GM06990 (cell line): ENCODE data around the gene CTU2.

Experiments
- DNase-seq: peaks from one replicate; pipeline ENCODE4 v3.0.0-alpha.2; 2011; ENCODE audit not compliant: insufficient read length; ENCODE audit errors: extremely low read depth
- H3K27me3 ChIP-seq: replicated peaks from 2 replicates; pipeline ENCODE4 v1.6.0; 2011; ENCODE audit warnings: low read length; ENCODE audit not compliant: control insufficient read depth, insufficient read depth
- H3K36me3 ChIP-seq: 2 replicates; pipeline ENCODE4 v1.5.1; 2011; ENCODE audit warnings: low read length; ENCODE audit not compliant: control insufficient read depth, insufficient read depth
- H3K4me3 ChIP-seq: replicated peaks from 2 replicates; pipeline ENCODE4 v1.5.1; 2011; ENCODE audit warnings: low read depth, mild to moderate bottlenecking, control low read depth, low read length
- TF ChIP-seq, protein P1 (sequence below): IDR thresholded peaks from 2 replicates; pipeline ENCODE4 v1.5.1; 2011; ENCODE audit warnings: low read length, control low read depth, mild to moderate bottlenecking, inconsistent platforms; ENCODE audit not compliant: insufficient read depth, poor library complexity, severe bottlenecking

The CTU2 gene

DNA sequence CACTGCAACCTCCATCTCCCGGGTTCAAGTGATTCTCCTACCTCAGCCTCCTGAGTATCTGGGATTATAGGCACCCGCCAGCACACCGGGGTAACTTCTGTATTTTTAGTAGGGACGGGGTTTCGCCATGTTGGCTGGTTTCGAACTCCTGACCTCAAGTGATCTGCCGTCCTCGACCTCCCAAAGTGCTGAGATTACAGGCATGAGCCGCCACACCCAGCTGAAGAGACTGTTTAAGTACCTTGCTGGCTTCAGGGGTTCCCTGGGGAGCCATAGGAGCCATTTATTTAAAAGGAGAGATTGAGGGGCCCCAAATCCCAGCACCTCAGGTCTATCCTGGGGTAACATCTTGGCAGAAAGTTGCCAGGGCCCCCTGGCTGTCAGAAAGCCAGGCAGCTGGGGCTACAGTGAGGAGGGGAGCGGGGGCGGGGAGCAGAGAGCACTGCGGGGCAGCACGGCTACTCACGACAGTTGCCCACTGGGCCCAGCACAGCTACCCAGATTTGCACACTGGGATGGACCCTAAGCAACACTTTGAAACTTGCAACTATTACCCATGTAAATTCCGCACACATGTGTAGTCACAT is 21.6 kb upstream of the CTU2 start:
- Histone ChIP-seq H3K4me3 (no peak overlapping the region; the same call in 1 of the 2 replicates), H3K27me3 (peaks cover 1% of the 10 kb centered on the region; the same call in 1 of the 2 replicates), H3K36me3 (no peaks in the 10 kb centered on the region)
- TF ChIP-seq, protein P1, sequence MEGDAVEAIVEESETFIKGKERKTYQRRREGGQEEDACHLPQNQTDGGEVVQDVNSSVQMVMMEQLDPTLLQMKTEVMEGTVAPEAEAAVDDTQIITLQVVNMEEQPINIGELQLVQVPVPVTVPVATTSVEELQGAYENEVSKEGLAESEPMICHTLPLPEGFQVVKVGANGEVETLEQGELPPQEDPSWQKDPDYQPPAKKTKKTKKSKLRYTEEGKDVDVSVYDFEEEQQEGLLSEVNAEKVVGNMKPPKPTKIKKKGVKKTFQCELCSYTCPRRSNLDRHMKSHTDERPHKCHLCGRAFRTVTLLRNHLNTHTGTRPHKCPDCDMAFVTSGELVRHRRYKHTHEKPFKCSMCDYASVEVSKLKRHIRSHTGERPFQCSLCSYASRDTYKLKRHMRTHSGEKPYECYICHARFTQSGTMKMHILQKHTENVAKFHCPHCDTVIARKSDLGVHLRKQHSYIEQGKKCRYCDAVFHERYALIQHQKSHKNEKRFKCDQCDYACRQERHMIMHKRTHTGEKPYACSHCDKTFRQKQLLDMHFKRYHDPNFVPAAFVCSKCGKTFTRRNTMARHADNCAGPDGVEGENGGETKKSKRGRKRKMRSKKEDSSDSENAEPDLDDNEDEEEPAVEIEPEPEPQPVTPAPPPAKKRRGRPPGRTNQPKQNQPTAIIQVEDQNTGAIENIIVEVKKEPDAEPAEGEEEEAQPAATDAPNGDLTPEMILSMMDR: no peak
- peak; percentile 42 for DNase-seq

DNA sequence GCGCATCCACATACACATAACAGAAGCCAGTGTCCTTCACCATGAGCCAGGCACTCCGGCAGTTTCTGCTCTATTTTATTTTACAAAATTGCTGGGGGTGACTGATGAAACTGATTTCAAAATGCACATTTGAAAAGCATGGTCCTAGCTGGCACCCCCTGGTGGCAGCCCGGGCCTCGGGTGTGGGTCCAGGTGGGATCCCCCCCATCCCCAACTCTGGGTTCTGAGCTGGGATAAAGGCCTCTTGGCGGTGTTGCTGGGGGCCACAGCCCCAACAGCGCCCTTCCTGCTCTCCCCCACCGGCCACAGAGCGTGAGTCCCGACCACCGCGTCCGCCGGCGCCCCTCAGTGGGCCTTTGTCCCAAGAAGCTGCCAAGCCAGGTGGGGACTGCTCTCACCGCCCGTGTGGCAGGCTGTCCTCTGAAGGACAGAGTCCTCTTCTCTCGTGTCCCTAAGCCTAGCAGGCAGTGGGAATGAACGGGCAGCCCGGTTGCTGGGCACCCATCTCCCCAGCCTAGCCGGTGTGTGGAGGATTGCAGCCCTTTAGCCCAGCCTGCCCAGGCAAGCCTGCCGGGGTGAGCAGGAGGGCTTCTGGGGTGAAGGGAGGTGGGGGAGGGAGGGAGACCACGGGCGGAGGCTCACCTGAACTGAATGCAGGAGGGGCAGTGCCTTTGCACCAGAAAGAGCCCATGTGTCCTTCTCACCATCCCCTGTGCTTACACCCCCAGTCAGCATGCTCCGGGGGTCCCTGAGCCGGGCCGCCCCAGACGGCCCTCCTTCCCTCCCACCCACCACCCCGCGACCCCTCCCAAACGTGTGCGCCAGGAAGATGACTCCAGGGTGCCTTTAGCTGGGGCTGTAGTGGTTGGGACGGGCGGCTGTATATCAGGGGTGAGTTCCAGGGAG is 20.9 kb upstream of the CTU2 start:
- peaks cover 1% of the 10 kb centered on the region; the same call in 1 of the 2 replicates for H3K27me3 ChIP-seq
- H3K36me3 ChIP-seq: no peaks in the 10 kb centered on the region
- DNase-seq: peak; percentile 74
- TF ChIP-seq, protein P1: peak; percentile 78
- H3K4me3 ChIP-seq: peak overlapping the region; percentile 81

DNA sequence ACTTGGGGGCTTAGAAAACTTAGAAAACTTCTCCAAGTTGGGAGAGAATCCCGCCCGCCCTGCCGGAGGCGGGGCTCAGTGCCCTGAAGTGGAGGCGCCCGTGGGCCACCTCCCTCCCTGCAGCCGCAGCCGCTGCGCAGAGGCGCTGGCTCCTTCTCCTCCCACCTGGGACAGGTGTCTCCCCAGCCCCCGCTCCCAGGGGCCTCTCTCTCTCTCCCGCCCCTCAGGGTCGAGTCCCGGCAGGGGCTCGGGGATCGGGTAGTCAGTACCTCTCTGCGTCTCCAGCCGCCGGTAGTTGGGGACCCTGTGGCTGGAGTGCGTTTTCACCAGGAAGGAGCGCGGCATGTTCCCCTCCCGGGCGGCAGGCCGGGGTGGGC is 20.3 kb upstream of the CTU2 start:
- Histone ChIP-seq H3K4me3 (peak overlapping the region; percentile 81), H3K27me3 (peaks cover 1% of the 10 kb centered on the region; the same call in 1 of the 2 replicates), H3K36me3 (no peaks in the 10 kb centered on the region)
- TF ChIP-seq, protein P1: no peak
- no peak for DNase-seq

DNA sequence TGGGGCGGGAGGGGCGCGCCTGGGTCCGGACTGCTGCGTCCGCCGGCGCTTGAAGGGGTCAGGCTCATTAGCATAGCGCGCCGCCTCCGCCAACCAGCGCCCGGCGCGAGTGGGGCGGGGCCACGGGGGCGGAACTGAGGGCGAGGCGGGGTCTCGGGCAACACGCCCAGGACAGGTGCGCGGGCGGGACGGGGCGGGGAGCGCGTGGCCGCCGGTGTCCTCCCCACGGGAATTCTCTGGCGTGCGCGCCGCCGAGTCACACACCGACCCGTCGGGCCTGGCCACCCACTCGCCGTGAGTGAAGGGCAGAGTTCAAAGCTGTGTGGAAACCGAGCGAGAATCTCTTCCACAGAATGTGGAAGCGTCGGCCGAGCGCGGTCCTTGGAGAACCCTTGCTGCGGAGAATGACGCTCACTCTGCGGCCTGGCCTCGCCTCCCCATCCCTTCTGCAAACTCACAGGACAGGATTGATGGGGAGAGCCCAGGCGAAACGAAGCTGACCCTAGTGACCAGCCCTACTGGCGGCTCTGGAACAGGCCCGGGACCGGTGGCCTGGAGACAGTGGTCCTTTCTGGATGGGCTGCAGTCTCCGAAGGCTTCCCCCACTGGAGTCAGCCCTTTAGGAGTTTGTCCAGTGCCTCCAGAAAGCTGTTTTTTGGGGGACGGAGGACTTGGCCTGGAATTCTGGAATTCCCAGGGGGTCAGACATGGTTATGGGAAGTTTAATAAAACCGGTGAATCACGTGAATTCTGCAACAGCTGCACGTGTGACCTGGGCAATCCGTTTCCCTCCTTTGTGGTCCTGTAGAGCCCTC is 19.7 kb upstream of the CTU2 start, which contains the start of gene SNAI3:
TSS of gene SNAI3 (minus strand) at position 69 of the 815 bp plus-strand sequence. CDS start 101 bp downstream, outside the sequence.
- H3K27me3 ChIP-seq: peaks cover 1% of the 10 kb centered on the region; the same call in 1 of the 2 replicates
- DNase-seq: peak; percentile 90
- peak within 1 kb of the TSS; percentile 81 for H3K4me3 ChIP-seq

DNA sequence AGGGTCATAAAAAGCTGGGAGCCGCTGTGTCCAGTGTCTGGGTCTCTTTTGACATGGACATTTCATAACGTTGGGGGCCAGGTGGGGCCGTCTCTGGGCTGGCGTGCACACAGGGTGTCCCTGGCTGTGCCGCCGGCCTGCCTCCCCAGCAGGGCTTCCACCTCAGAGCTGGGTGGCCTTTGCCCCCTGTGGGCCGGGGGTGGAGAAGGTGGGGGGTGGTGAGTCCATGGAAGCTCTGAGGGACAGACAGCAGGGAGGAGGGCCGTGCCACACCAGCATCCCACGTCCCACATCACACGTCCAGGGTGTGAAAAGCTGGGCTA is 19.1 kb upstream of the CTU2 start:
- Histone ChIP-seq H3K4me3 (no peak overlapping the region), H3K27me3 (peaks cover 1% of the 10 kb centered on the region; the same call in 1 of the 2 replicates), H3K36me3 (no peaks in the 10 kb centered on the region)
- DNase-seq: no peak
- TF ChIP-seq, protein P1: no peak

More for the DNA sequence above, 19.7 kb upstream of the CTU2 start, which contains the start of gene SNAI3:
- H3K36me3 ChIP-seq: no peaks in the 10 kb centered on the region
- TF ChIP-seq, protein P1: no peak
